HepG2 (cell line): Measurements from ENCODE around the gene ATRAID. TPM values are rescaled to one million over a fixed set of nuclear protein-coding genes. Genes with fewer than 3 reads are reported as not detected.
A peak's percentile ranks its signal among the peaks of the same experiment; 100 is the strongest.

ENCODE experiments used
- FOXK1 ChIP-seq: sonication (generic); formaldehyde crosslinking; IDR thresholded peaks from 2 replicates; pipeline ENCODE4 v1.4.0; 2020; ENCODE audit warnings: low read depth, missing genetic modification reagents, borderline replicate concordance
- HIVEP1 ChIP-seq: sonication (generic); formaldehyde crosslinking; IDR thresholded peaks from 2 replicates; pipeline ENCODE4 v1.4.0; 2020; ENCODE audit warnings: mild to moderate bottlenecking, missing genetic modification reagents
- HNRNPK ChIP-seq: fragments of 200-400 bp; formaldehyde crosslinking; IDR thresholded peaks from 2 replicates; pipeline ENCODE4 v1.6.1; 2018; ENCODE audit warnings: low read length, low read depth, moderate library complexity, mild to moderate bottlenecking; ENCODE audit not compliant: poor library complexity, severe bottlenecking
- SP2 ChIP-seq: sonication (generic); formaldehyde crosslinking; IDR thresholded peaks from 2 replicates; pipeline ENCODE4 v1.5.1; 2020; ENCODE audit warnings: mild to moderate bottlenecking, missing genetic modification reagents
- SP4 ChIP-seq: sonication (generic); formaldehyde crosslinking; IDR thresholded peaks from 2 replicates; pipeline ENCODE4 v1.8.1; 2023; ENCODE audit warnings: mild to moderate bottlenecking, missing genetic modification reagents
- TBL1XR1 ChIP-seq: fragments of 150-350 bp; IDR thresholded peaks from 2 replicates; pipeline ENCODE4 v1.6.1; 2014; ENCODE audit warnings: borderline replicate concordance, low read length; ENCODE audit not compliant: partially characterized antibody
- TSC22D2 ChIP-seq: sonication (generic); formaldehyde crosslinking; IDR thresholded peaks from 2 replicates; pipeline ENCODE4 v1.5.1; 2020; ENCODE audit warnings: missing genetic modification reagents, mild to moderate bottlenecking, borderline replicate concordance
- ZKSCAN5 ChIP-seq: sonication (generic); formaldehyde crosslinking; IDR thresholded peaks from 2 replicates; pipeline ENCODE4 v1.5.1; 2020; ENCODE audit warnings: mild to moderate bottlenecking, missing genetic modification reagents
- ZNF329 ChIP-seq: sonication (generic); formaldehyde crosslinking; IDR thresholded peaks from 2 replicates; pipeline ENCODE4 v1.9.0; 2021; ENCODE audit warnings: low read depth, mild to moderate bottlenecking, missing genetic modification reagents
- ZNF446 ChIP-seq: sonication (generic); formaldehyde crosslinking; IDR thresholded peaks from 2 replicates; pipeline ENCODE4 v1.5.0; 2020; ENCODE audit warnings: mild to moderate bottlenecking, missing genetic modification reagents
- ZNF878 ChIP-seq: sonication (generic); formaldehyde crosslinking; IDR thresholded peaks from 2 replicates; pipeline ENCODE4 v1.8.1; 2023; ENCODE audit warnings: mild to moderate bottlenecking, missing genetic modification reagents, moderate library complexity
- polyA plus RNA-seq, 8 experiments: library from polyadenylated mRNA; depleted of rRNA in 3 of 8; stranded (reverse) in 7 of 8; unstranded in 1 of 8; fragments of >200 nt; fragmentation: Illumina TruSeq in 4 of 8; extraction: Trizol in 4 of 8; gene quantifications; 2 replicates each; pipeline versions ENCODE4 v1.2.1 to v1.2.3, GENCODE V29; 2011 to 2016; ENCODE audit warnings: low read depth in 4 of 8, missing spikeins in 1 of 8, mixed read lengths in 1 of 8; ENCODE audit not compliant: insufficient read depth in 1 of 8
- total RNA-seq, 5 experiments: library from RNA; depleted of rRNA; stranded (reverse); fragments of >200 nt; fragmentation: Illumina TruSeq; extraction: Trizol; gene quantifications; 2 replicates each; pipeline ENCODE4 v1.2.3, GENCODE V29; 2016; ENCODE audit warnings: low read depth in 1 of 5
- TF ChIP-seq, protein P1 (sequence below): sonication (generic); formaldehyde crosslinking; IDR thresholded peaks from 2 replicates; pipeline ENCODE4 v1.4.0; 2020; ENCODE audit warnings: mild to moderate bottlenecking, missing genetic modification reagents
- TF ChIP-seq, protein P2 (sequence below): sonication (generic); formaldehyde crosslinking; IDR thresholded peaks from 2 replicates; pipeline ENCODE4 v1.4.0; 2020; ENCODE audit warnings: missing genetic modification reagents, borderline replicate concordance

Gene ATRAID
- total and polyA plus RNA-seq, 2 of the 13 experiments (the other 11 are each of a cell fraction or from before 2014, with no cell fraction given), result 207 to 382 TPM

DNA sequence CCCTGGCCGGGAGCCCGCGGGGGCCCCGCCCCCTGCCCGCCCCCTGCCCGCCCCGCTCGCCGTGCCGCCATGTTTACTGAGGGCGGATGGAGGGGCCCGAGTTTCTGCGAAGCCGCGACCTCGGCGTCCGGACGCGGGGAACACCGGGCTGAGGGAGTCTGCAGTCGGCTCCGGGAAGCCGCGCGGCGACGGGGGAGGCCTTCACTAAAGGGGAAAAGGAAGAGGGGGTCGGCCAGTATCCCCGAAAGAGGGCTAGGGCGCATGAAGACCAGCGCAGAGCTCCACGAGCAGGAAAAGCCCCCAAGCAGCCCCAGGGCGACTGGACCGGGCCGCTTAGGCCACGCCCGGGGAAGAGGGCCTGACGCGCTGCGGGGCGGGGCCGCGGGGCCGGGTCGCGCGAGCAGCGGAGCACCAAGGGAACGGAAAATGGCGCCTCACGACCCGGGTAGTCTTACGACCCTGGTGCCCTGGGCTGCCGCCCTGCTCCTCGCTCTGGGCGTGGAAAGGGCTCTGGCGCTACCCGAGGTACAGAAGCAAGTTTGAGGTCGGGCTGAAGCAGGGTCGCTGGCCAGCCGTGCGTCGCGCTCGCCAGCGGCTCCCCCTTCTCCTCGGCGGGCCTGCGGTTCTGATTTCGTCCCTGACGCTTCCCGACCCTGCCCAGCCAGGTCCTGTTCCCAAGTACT lies at the start of gene ATRAID, which contains the start of gene SLC5A6 (continued):
- TF ChIP-seq, protein P1, sequence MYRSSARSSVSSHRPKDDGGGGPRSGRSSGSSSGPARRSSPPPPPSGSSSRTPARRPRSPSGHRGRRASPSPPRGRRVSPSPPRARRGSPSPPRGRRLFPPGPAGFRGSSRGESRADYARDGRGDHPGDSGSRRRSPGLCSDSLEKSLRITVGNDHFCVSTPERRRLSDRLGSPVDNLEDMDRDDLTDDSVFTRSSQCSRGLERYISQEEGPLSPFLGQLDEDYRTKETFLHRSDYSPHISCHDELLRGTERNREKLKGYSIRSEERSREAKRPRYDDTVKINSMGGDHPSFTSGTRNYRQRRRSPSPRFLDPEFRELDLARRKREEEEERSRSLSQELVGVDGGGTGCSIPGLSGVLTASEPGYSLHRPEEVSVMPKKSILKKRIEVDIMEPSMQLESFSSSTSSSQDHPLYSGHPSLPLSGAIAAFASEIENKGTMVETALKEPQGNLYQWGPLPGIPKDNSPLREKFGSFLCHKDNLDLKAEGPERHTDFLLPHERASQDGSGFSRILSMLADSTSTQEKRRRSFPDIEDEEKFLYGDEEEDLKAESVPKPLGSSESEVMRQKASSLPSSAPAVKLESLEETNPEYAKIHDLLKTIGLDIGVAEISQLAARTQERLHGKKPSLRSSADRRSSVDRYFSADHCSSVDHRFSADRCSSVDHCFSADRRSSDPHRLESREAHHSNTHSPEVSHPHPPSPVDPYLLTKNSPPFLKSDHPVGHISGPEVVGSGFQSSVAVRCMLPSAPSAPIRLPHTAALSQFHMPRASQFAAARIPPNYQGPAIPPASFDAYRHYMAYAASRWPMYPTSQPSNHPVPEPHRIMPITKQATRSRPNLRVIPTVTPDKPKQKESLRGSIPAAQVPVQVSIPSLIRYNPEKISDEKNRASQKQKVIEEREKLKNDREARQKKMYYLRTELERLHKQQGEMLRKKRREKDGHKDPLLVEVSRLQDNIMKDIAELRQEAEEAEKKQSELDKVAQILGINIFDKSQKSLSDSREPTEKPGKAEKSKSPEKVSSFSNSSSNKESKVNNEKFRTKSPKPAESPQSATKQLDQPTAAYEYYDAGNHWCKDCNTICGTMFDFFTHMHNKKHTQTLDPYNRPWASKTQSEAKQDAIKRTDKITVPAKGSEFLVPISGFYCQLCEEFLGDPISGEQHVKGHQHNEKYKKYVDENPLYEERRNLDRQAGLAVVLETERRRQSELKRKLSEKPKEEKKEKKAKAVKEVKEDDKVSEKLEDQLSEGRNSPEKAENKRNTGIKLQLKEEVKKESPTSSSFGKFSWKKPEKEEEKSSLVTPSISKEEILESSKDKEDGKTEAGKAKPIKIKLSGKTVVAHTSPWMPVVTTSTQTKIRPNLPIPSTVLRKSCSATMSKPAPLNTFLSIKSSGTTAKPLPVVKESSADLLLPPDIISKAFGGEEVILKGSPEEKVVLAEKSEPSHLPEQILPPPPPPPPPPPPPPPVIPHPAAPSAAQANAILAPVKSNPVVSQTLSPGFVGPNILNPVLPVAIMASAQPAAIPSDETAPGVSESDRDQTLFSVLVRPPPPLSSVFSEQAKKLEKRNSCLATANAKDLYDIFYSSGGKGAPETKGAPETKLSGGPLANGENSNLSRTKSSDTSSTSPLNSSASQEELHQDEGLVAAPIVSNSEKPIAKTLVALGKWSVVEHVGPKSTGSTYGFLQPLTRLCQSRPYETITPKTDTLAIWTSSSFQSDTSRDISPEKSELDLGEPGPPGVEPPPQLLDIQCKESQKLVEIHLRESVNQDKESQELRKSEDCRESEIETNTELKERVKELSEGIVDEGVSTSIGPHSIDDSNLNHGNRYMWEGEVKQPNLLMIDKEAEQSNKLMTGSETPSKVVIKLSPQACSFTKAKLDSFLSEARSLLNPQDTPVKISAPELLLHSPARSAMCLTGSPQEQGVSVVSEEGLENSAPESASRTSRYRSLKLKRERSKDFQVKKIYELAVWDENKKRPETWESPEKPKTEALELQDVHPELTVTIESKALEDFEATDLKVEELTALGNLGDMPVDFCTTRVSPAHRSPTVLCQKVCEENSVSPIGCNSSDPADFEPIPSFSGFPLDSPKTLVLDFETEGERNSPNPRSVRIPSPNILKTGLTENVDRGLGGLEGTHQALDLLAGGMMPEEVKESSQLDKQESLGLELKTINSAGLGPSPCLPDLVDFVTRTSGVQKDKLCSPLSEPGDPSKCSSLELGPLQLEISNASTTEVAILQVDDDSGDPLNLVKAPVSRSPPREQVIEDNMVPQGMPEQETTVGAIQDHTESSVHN (CRISPR knock-in tag), result no peak
- peak; percentile 78 for TF ChIP-seq SP4 (CRISPR knock-in tag)
- TF ChIP-seq TSC22D2 (CRISPR knock-in tag), result no peak
- no peak for TF ChIP-seq TBL1XR1
- TF ChIP-seq, protein P2, sequence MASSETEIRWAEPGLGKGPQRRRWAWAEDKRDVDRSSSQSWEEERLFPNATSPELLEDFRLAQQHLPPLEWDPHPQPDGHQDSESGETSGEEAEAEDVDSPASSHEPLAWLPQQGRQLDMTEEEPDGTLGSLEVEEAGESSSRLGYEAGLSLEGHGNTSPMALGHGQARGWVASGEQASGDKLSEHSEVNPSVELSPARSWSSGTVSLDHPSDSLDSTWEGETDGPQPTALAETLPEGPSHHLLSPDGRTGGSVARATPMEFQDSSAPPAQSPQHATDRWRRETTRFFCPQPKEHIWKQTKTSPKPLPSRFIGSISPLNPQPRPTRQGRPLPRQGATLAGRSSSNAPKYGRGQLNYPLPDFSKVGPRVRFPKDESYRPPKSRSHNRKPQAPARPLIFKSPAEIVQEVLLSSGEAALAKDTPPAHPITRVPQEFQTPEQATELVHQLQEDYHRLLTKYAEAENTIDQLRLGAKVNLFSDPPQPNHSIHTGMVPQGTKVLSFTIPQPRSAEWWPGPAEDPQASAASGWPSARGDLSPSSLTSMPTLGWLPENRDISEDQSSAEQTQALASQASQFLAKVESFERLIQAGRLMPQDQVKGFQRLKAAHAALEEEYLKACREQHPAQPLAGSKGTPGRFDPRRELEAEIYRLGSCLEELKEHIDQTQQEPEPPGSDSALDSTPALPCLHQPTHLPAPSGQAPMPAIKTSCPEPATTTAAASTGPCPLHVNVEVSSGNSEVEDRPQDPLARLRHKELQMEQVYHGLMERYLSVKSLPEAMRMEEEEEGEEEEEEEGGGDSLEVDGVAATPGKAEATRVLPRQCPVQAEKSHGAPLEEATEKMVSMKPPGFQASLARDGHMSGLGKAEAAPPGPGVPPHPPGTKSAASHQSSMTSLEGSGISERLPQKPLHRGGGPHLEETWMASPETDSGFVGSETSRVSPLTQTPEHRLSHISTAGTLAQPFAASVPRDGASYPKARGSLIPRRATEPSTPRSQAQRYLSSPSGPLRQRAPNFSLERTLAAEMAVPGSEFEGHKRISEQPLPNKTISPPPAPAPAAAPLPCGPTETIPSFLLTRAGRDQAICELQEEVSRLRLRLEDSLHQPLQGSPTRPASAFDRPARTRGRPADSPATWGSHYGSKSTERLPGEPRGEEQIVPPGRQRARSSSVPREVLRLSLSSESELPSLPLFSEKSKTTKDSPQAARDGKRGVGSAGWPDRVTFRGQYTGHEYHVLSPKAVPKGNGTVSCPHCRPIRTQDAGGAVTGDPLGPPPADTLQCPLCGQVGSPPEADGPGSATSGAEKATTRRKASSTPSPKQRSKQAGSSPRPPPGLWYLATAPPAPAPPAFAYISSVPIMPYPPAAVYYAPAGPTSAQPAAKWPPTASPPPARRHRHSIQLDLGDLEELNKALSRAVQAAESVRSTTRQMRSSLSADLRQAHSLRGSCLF (CRISPR knock-in tag), result no peak
- TF ChIP-seq HNRNPK, result peak; percentile 79
- peak; percentile 51 for TF ChIP-seq SP2 (CRISPR knock-in tag)
- no peak for TF ChIP-seq ZKSCAN5 (CRISPR knock-in tag)
- TF ChIP-seq HIVEP1, result peak; percentile 63; the same call in 1 of the 2 replicates
- TF ChIP-seq FOXK1 (CRISPR knock-in tag), result peak; percentile 64
- peak; percentile 89; the same call in 1 of the 2 replicates for TF ChIP-seq ZNF446 (CRISPR knock-in tag)
- TF ChIP-seq ZNF878 (CRISPR knock-in tag), result peak; percentile 84
- TF ChIP-seq ZNF329 (CRISPR knock-in tag), result peak; percentile 81
